ENCODE measurements around the gene RORC. TPM values are rescaled to one million over a fixed set of nuclear protein-coding genes. Genes with fewer than 3 reads are reported as not detected.
A peak's percentile ranks its signal among the peaks of the same experiment; 100 is the strongest.

Gene RORC
- total RNA-seq, 4 donors from 2014 or later, result 29.0 to 73.8 (median 43.0) TPM

DNA sequence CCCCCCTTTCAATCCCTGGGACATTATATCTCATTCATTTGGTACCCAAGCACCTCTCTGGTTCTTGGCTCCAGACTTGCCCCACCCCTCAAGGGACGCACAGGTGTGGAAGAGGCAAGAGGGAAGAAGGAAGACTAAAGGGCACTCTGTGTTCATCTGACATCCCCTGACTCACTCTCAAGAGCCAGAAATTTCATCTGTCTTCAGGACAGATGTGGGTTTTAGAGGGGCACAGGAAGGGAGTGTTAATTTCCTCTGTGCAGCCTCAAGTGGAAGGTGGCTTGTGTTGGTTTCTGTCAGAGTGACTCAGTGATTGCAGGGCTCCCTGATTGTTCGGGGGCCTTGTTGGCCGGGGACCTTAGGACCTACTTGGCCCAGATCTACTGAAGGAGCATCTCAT lies 5.6 kb upstream of the RORC start:
- TF ChIP-seq EP300 (IDR thresholded peaks at IDR 0.05) (no peak), POLR2AphosphoS5 (IDR thresholded peaks at IDR 0.05) (no peak), POLR2A (IDR thresholded peaks at IDR 0.05) (no peak), CTCF (IDR thresholded peaks at IDR 0.05) (no peak)
- H3K4me1 ChIP-seq, result peaks cover 69% of the 10 kb centered on the region
- H3K36me3 ChIP-seq, result no peaks in the 10 kb centered on the region
- no peak for DNase-seq (ENCODE audit: low spot score in 2 of 2)
- WGBS, result 63% methylated on average over 3 of the region's 3 CpGs
- H3K4me3 ChIP-seq, result no peak overlapping the region
- no peaks in the 10 kb centered on the region for H3K9me3 ChIP-seq
- H3K27ac ChIP-seq, result peak overlapping the region; percentile 91
- peaks cover 12% of the 10 kb centered on the region for H3K27me3 ChIP-seq

DNA sequence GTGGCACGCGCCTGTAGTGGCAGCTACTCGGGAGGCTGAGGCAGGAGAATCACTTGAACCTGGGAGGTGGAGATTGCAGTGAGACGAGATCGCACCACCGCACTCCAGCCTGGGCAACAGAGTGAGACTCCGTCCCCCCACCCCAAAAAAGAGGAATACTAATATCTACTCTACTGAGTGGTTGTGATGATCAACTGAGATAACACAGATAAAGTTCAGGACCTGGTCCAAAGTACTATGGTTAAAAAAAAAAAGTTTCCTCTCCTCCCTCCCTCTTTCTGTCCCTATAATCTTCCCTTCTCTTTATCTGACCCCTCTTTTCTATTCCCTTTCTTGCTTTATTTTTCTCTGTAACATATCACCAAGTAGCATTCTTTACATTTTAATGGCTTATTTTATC lies 4.0 kb upstream of the RORC start:
- Histone ChIP-seq H3K4me1 (peaks cover 81% of the 10 kb centered on the region), H3K27ac (peak overlapping the region; percentile 91), H3K4me3 (no peak overlapping the region), H3K9me3 (no peaks in the 10 kb centered on the region), H3K36me3 (no peaks in the 10 kb centered on the region), H3K27me3 (peaks cover 12% of the 10 kb centered on the region)
- 94% methylated on average over 7 of the region's 7 CpGs for WGBS
- no peak for TF ChIP-seq POLR2AphosphoS5 (IDR thresholded peaks at IDR 0.05)
- no peak for DNase-seq (ENCODE audit: low spot score in 2 of 2)

DNA sequence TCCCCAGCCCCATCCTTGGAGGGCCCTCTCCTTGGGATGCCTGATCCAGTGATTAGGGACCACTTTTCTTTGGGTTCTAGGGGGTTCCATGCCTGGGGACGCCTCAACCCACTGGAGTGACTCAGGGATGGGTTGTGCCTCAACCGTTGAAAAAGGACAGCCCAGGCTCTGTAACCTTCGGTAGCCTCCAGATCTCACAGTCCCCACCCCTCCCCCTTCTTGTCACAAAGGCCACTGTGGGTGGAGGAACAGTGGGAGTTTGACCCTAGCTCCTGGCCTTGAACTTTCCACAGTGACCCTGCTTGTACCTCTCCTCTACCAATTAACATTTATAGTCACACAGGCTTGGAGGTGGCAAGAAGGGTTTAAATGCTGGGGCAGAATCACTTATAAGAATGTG lies 2.6 kb upstream of the RORC start:
- H3K4me1 ChIP-seq, result peaks cover 81% of the 10 kb centered on the region
- peak overlapping the region; percentile 14 for H3K27ac ChIP-seq
- H3K27me3 ChIP-seq, result peaks cover 9% of the 10 kb centered on the region

DNA sequence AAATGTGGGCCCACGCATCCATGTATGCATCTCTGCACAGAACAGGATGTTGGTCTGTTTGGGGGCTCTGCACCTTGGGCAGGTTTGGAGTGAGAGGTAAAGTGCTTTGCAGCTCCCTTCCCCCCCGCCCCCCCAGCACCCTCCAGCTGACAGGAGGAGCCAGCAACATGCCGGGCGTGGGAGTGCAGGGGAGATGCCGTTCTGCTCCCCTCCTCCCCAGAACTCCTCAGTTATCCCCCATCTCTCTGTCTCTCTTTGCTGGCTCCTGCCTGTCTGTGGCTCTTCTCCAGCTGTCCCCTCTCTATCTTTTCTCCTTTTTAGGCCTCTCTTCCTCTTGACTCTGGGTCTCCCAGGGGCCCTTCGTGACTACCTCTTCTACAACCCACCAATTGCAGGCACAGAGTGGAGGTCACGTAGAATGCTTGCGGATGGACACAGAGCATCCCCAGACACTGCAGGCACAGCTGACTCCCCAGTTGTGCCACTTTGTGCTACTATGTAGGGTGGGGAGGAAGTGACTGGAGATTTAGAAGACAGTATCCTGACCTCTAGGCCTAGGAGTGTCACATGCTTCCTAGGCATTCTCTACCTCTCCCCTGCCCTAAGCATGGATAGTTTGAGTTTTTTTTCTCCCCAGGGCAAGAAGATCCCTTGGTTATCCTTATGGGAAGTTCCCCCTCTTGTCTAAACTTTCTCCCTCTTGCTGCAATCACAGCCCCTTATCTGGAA lies 1.7 kb upstream of the RORC start:
- no peak overlapping the region for H3K4me3 ChIP-seq
- DNase-seq (ENCODE audit: low spot score in 2 of 2), result no peak
- peak overlapping the region; percentile 82 for H3K27ac ChIP-seq
- 72% methylated on average over 7 of the region's 8 CpGs for WGBS
- TF ChIP-seq CTCF (IDR thresholded peaks at IDR 0.05), result no peak
- no peak for TF ChIP-seq POLR2A (IDR thresholded peaks at IDR 0.05)
- H3K27me3 ChIP-seq, result peaks cover under 1% of the 10 kb centered on the region
- H3K9me3 ChIP-seq, result no peaks in the 10 kb centered on the region
- H3K4me1 ChIP-seq, result peaks cover 81% of the 10 kb centered on the region
- no peaks in the 10 kb centered on the region for H3K36me3 ChIP-seq

More for the DNA sequence above, 2.6 kb upstream of the RORC start:
- Histone ChIP-seq H3K4me3 (no peak overlapping the region), H3K9me3 (no peaks in the 10 kb centered on the region), H3K36me3 (no peaks in the 10 kb centered on the region)
- 53% methylated on average over 3 of the region's 3 CpGs for WGBS
- TF ChIP-seq POLR2A (IDR thresholded peaks at IDR 0.05) (no peak), CTCF (IDR thresholded peaks at IDR 0.05) (no peak), EP300 (IDR thresholded peaks at IDR 0.05) (no peak), POLR2AphosphoS5 (IDR thresholded peaks at IDR 0.05) (no peak)
- DNase-seq (ENCODE audit: low spot score in 2 of 2), result no peak

- 55% methylated on average over 9 of the region's 10 CpGs for WGBS
- Histone ChIP-seq H3K27me3 (no peaks in the 10 kb centered on the region), H3K4me1 (peaks cover 79% of the 10 kb centered on the region), H3K27ac (peak overlapping the region; percentile 82), H3K4me3 (no peak overlapping the region), H3K36me3 (no peaks in the 10 kb centered on the region), H3K9me3 (no peaks in the 10 kb centered on the region)
- TF ChIP-seq EP300 (IDR thresholded peaks at IDR 0.05), result no peak
- TF ChIP-seq POLR2AphosphoS5 (IDR thresholded peaks at IDR 0.05), result peak in 1 of 3 donors; percentile 15
- DNase-seq (ENCODE audit: low spot score in 2 of 2), result peak in 1 of 2 donors; percentile 83
Measured at GRCh38 chr1:151832318-151832980, 847 bp upstream of the RORC start.

DNA sequence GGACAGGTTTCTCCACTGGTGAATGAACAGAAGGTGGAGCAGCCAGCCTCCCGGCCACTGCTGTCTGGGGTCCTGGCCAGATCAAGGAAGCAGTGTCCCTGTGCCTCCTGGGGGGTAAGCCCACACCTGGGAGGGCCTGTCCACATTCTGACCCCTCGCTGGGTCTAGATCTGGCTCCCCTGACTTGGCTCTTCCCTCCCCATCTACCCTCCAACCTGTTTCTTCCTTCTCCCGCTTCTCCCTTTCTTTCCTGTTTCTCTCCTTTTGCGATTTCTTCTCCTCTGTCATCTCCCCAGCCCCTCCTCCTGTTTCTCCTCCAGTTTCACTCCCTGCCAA lies 378 bp downstream of the RORC start:
- TF ChIP-seq CTCF (IDR thresholded peaks at IDR 0.05) (no peak), EP300 (IDR thresholded peaks at IDR 0.05) (no peak), POLR2AphosphoS5 (IDR thresholded peaks at IDR 0.05) (no peak), POLR2A (IDR thresholded peaks at IDR 0.05) (no peak)
- H3K4me3 ChIP-seq, result peak overlapping the region; percentile 51
- H3K27me3 ChIP-seq, result no peaks in the 10 kb centered on the region
- H3K9me3 ChIP-seq, result no peaks in the 10 kb centered on the region
- 53% methylated on average over 3 of the region's 4 CpGs for WGBS
- H3K36me3 ChIP-seq, result no peaks in the 10 kb centered on the region
- no peak for DNase-seq (ENCODE audit: low spot score in 2 of 2)
- peaks cover 70% of the 10 kb centered on the region for H3K4me1 ChIP-seq
- peak overlapping the region; percentile 82 for H3K27ac ChIP-seq
